Activated CD8-positive, alpha-beta T cell treated with anti-CD3 and anti-CD28 coated beads for 36 hours (primary cell): Measurements from ENCODE around the gene ACTG2. TPM values are rescaled to one million over a fixed set of nuclear protein-coding genes. Genes with fewer than 3 reads are reported as not detected.

Experiments
- ATAC-seq: fragments of 200-7000 bp; cut with Tn5 transposase; one replicate; pipeline ENCODE4 v1.10.0; 2021; ENCODE audit warnings: mild to moderate bottlenecking, moderate library complexity
- CTCF ChIA-PET: fragments of 350-600 bp; sonication (Branson Sonifier 250); formaldehyde crosslinking; loops from one replicate; lab custom pipeline; 2021; ENCODE audit warnings: antibody characterized with exemption; lab: Charles Lee
- POLR2A ChIA-PET: fragments of 350-600 bp; sonication (Branson Sonifier 250); formaldehyde crosslinking; loops from one replicate; lab custom pipeline; 2021; ENCODE audit warnings: antibody characterized with exemption; lab: Charles Lee
- DNase-seq: peaks from one replicate; pipeline ENCODE4 v3.0.0-alpha.2; 2020
- H3K27ac Mint-ChIP-seq: one replicate; pipeline ENCODE4 v1.8.0; 2021; ENCODE audit warnings: mild to moderate bottlenecking, mixed read lengths
- H3K27me3 Mint-ChIP-seq: one replicate; pipeline ENCODE4 v1.8.0; 2021; ENCODE audit warnings: mixed read lengths
- H3K36me3 Mint-ChIP-seq: one replicate; pipeline ENCODE4 v1.8.0; 2021; ENCODE audit warnings: low read depth, mixed read lengths
- H3K4me1 Mint-ChIP-seq: one replicate; pipeline ENCODE4 v1.8.0; 2021; ENCODE audit warnings: low read depth, mixed read lengths
- H3K4me3 Mint-ChIP-seq: one replicate; pipeline ENCODE4 v1.8.0; 2021; ENCODE audit warnings: mild to moderate bottlenecking, moderate library complexity, mixed read lengths
- H3K9me3 Mint-ChIP-seq: one replicate; pipeline ENCODE4 v1.8.0; 2021; ENCODE audit warnings: mixed read lengths
- CTCF ChIP-seq: fragments of 200-600 bp; IDR thresholded peaks from one replicate; pipeline ENCODE4 v1.8.0; 2022; ENCODE audit warnings: antibody characterized with exemption, mild to moderate bottlenecking
- intact Hi-C: fragments of 100-400 bp; cut with micrococcal nuclease; formaldehyde crosslinking; loops from one replicate; pipeline ENCODE4 v1.10.0; 2022
- total RNA-seq, 2 experiments: library from RNA; stranded (reverse); gene quantifications; one replicate each; pipeline ENCODE4 v1.2.3, GENCODE V29; 2021

The ACTG2 gene
- total RNA-seq, 2 experiments from 2014 or later = 0.11 to 0.27 TPM

- POLR2A ChIA-PET = interaction anchor here (1.3 to 1.5 kb wide), 2 partner anchors 50 to 104 kb away, joined by 3 read pairs; no protein-coding TSS in a partner anchor
- CTCF ChIA-PET = interaction anchor here (1.1 to 1.7 kb wide), 2 partner anchors 17 to 67 kb away, joined by 4 to 6 read pairs; no protein-coding TSS in a partner anchor
- Mint-ChIP-seq H3K4me3 (no peak overlapping the region), H3K27ac (no peak overlapping the region), H3K4me1 (peaks cover 38% of the 10 kb centered on the region), H3K9me3 (peaks cover 3% of the 10 kb centered on the region), H3K27me3 (no peaks in the 10 kb centered on the region), H3K36me3 (peaks cover 3% of the 10 kb centered on the region)
- intact Hi-C loops = no loop called here
- no peak for TF ChIP-seq CTCF
- no peak for DNase-seq
- no peak for ATAC-seq
These were observed 1.4 kb upstream of the ACTG2 start for GRCh38 chr2:73891276-73891901.

DNA sequence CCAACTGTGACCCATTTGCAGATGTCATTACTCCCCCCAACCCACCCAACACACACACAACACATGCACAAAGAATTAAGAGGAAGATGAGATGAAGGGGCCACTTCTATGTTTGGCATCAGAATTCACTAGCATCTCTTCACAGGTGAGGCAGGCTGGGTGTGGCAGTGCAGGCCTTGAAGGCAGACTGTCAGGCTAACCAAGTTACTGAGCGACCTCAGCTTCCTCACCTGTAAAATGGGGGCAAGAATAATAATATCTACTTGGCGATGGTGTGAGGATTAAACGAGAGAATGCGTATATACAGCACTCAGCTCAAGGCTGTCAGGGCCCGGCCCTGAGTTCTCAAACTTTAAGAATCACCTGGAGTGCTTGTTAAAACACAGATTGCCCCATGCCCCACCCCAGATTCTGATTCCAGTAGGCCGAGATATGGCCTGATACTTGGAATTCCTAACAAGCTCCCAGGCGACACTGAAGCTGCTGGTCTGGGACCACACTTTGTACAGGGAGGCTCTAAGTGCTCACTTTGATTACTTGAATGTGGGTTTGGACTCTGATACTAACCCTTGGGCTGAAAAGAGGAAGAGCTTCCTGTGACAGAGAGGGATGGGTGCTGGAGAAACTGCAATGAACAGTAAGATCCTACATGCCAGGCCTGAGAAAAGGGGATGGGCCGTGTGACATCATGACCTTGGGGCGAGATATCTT is 1.1 kb downstream of the ACTG2 start:
- ChIA-PET CTCF (interaction anchor here (0.9 to 1.9 kb wide), 2 partner anchors 10 to 45 kb away, joined by 3 to 4 read pairs; no protein-coding TSS in a partner anchor), POLR2A (interaction anchor here (1.6 kb wide), 1 partner anchor 27 kb away, joined by 3 read pairs; no protein-coding TSS in a partner anchor)
- H3K4me1 Mint-ChIP-seq = peaks cover 31% of the 10 kb centered on the region
- no peak overlapping the region for H3K27ac Mint-ChIP-seq
- no peak for TF ChIP-seq CTCF
- H3K9me3 Mint-ChIP-seq = no peaks in the 10 kb centered on the region
- DNase-seq (no peak), ATAC-seq (no peak)
- intact Hi-C loops = no loop called here
- no peaks in the 10 kb centered on the region for H3K27me3 Mint-ChIP-seq
- no peaks in the 10 kb centered on the region for H3K36me3 Mint-ChIP-seq
- H3K4me3 Mint-ChIP-seq = no peak overlapping the region

- Mint-ChIP-seq H3K27ac (no peak overlapping the region), H3K4me1 (peaks cover 31% of the 10 kb centered on the region), H3K4me3 (no peak overlapping the region), H3K9me3 (no peaks in the 10 kb centered on the region), H3K36me3 (no peaks in the 10 kb centered on the region), H3K27me3 (no peaks in the 10 kb centered on the region)
- TF ChIP-seq CTCF = no peak
- DNase-seq (no peak), ATAC-seq (no peak)
- intact Hi-C loops = no loop called here
- POLR2A ChIA-PET = interaction anchor here (1.6 kb wide), 1 partner anchor 27 kb away, joined by 3 read pairs; no protein-coding TSS in a partner anchor
- CTCF ChIA-PET = interaction anchor here (0.9 to 1.9 kb wide), 2 partner anchors 11 to 44 kb away, joined by 3 to 4 read pairs; no protein-coding TSS in a partner anchor
These were observed 1.7 kb downstream of the ACTG2 start for GRCh38 chr2:73894475-73894850.

- Mint-ChIP-seq H3K9me3 (no peaks in the 10 kb centered on the region), H3K27me3 (no peaks in the 10 kb centered on the region), H3K4me1 (peaks cover 31% of the 10 kb centered on the region), H3K36me3 (no peaks in the 10 kb centered on the region), H3K4me3 (no peak overlapping the region), H3K27ac (no peak overlapping the region)
- TF ChIP-seq CTCF = no peak
- POLR2A ChIA-PET = interaction anchor here (1.6 kb wide), 1 partner anchor 26 kb away, joined by 3 read pairs; no protein-coding TSS in a partner anchor
- intact Hi-C loops = no loop called here
- no peak for DNase-seq
- no peak for ATAC-seq
- CTCF ChIA-PET = interaction anchor here (1.8 to 1.9 kb wide), 2 partner anchors 44 to 66 kb away, joined by 4 to 8 read pairs; partner anchors contain the start of gene STAMBP
These were observed 2.1 kb downstream of the ACTG2 start for GRCh38 chr2:73894877-73895276.
